CD4-positive, alpha-beta T cell treated with Interleukin-15 for 4 hours (primary cell): ENCODE measurements around the gene ROBO1.
"Not testable (repeated sequence)": the region's sequence is repeated elsewhere in the genome, so short reads cannot be mapped to it uniquely, and the experiment has no call there.

ENCODE experiments used
- DNase-seq: peaks from one replicate; pipeline ENCODE4 v3.0.0-alpha.2; 2020; ENCODE audit warnings: low spot score

ROBO1 gene

GRCh38 chr3:79236496-79236895 is 531.3 kb downstream of the ROBO1 start:
- no peak for DNase-seq

GRCh38 chr3:79233431-79234060 is 534.3 kb downstream of the ROBO1 start:
- no peak for DNase-seq

GRCh38 chr3:79230266-79230665 is 537.5 kb downstream of the ROBO1 start:
- no peak for DNase-seq

- no peak for DNase-seq
Observed at GRCh38 chr3:79217096-79217495, 550.7 kb downstream of the ROBO1 start.

- no peak for DNase-seq
Observed at GRCh38 chr3:79215286-79215685, 552.5 kb downstream of the ROBO1 start.

GRCh38 chr3:79211586-79212359 is 556.0 kb downstream of the ROBO1 start:
- DNase-seq = no peak

GRCh38 chr3:79204351-79204750 is 563.4 kb downstream of the ROBO1 start:
- no peak for DNase-seq

- no peak for DNase-seq
Observed at GRCh38 chr3:79203144-79203519, 564.7 kb downstream of the ROBO1 start.

GRCh38 chr3:79202471-79203143 is 565.2 kb downstream of the ROBO1 start:
- no peak for DNase-seq

GRCh38 chr3:79200456-79200855 is 567.3 kb downstream of the ROBO1 start:
- DNase-seq = no peak

- no peak for DNase-seq
Observed at GRCh38 chr3:79199966-79200365, 567.8 kb downstream of the ROBO1 start.

GRCh38 chr3:79187426-79187825 is 580.4 kb downstream of the ROBO1 start:
- DNase-seq = no peak

GRCh38 chr3:79184251-79184650 is 583.5 kb downstream of the ROBO1 start:
- DNase-seq = no peak

GRCh38 chr3:79183496-79183895 is 584.3 kb downstream of the ROBO1 start:
- no peak for DNase-seq

GRCh38 chr3:79178471-79179180 is 589.2 kb downstream of the ROBO1 start:
- no peak for DNase-seq

GRCh38 chr3:79175870-79176269 is 591.9 kb downstream of the ROBO1 start:
- no peak for DNase-seq

- DNase-seq = not testable (repeated sequence)
Observed at GRCh38 chr3:79173259-79173658, 594.5 kb downstream of the ROBO1 start.

GRCh38 chr3:79172241-79172640 is 595.6 kb downstream of the ROBO1 start:
- DNase-seq = no peak

GRCh38 chr3:79170021-79170420 is 597.8 kb downstream of the ROBO1 start:
- DNase-seq = no peak

GRCh38 chr3:79167651-79168416 is 600.0 kb downstream of the ROBO1 start:
- no peak for DNase-seq

GRCh38 chr3:79162653-79163052 is 605.1 kb downstream of the ROBO1 start:
- DNase-seq = no peak

- DNase-seq = no peak
Observed at GRCh38 chr3:79161941-79162340, 605.9 kb downstream of the ROBO1 start.
